Endothelial cell of umbilical vein (primary cell): ENCODE measurements around the gene NACA2. TPM values are rescaled to one million over a fixed set of nuclear protein-coding genes. Genes with fewer than 3 reads are reported as not detected.

ENCODE experiments used
- BruUV-seq: library from RNA; stranded (reverse); fragments of 400-500 nt; replicated peaks from 2 replicates; lab custom pipeline; 2021; lab: Mats Ljungman, UMichigan
- CTCF ChIA-PET: fragments of 300-600, 350-600 bp; sonication (Branson Sonifier 250); formaldehyde crosslinking; loops from one replicate; lab custom pipeline; 2021; ENCODE audit warnings: antibody characterized with exemption, inconsistent platforms; lab: Charles Lee
- POLR2A ChIA-PET: fragments of 300-600, 350-600 bp; sonication (Branson Sonifier 250); formaldehyde crosslinking; loops from one replicate; lab custom pipeline; 2021; ENCODE audit warnings: antibody characterized with exemption, inconsistent platforms; lab: Charles Lee
- DNase-seq: peaks from one replicate; pipeline ENCODE4 v3.0.0-alpha.2; 2011; ENCODE audit warnings: low read depth, low spot score
- FAIRE-seq: peaks from 2 replicates; lab custom pipeline; 2011; peaks lifted over from hg19 to GRCh38; lab: Jason Lieb, UNC
- H2AFZ ChIP-seq: 2 replicates; pipeline ENCODE4 v1.6.0; 2012; ENCODE audit warnings: low read depth, low read length, control low read depth, inconsistent platforms
- H3K27ac ChIP-seq: 2 replicates; pipeline ENCODE4 v1.5.1; 2011; ENCODE audit warnings: low read depth, mild to moderate bottlenecking, control low read depth, low read length, moderate library complexity; ENCODE audit not compliant: insufficient read depth
- H3K27me3 ChIP-seq, 2 experiments: 2 replicates each; pipeline versions ENCODE4 v1.6.0 to v1.6.1; 2011; ENCODE audit warnings: low read length in 2 of 2, mixed read lengths in 1 of 2; ENCODE audit not compliant: control insufficient read depth in 2 of 2, insufficient read depth in 2 of 2
- H3K36me3 ChIP-seq, 2 experiments: 2 replicates in 1 of 2; 3 replicates in 1 of 2; pipeline ENCODE4 v1.5.1; 2011; ENCODE audit warnings: low read length in 2 of 2, mild to moderate bottlenecking in 1 of 2, moderate library complexity in 1 of 2; ENCODE audit not compliant: control insufficient read depth in 2 of 2, insufficient read depth in 2 of 2; ENCODE audit errors: extremely low read depth in 1 of 2
- H3K4me1 ChIP-seq: 3 replicates; pipeline ENCODE4 v1.5.1; 2011; ENCODE audit warnings: mild to moderate bottlenecking, low read length; ENCODE audit not compliant: control insufficient read depth, insufficient read depth; ENCODE audit errors: extremely low read depth
- H3K4me2 ChIP-seq: 2 replicates; pipeline ENCODE4 v1.6.1; 2011; ENCODE audit warnings: low read length, control low read depth, mixed read lengths; ENCODE audit not compliant: insufficient read depth
- H3K4me3 ChIP-seq, 3 experiments: fragments of 200-600 bp in 1 of 3; sonication (generic), shearing (Covaris generic) in 1 of 3; replicated peaks in 1 of 3; 2 replicates each; pipeline ENCODE4 v1.5.1; 2011 to 2016; ENCODE audit warnings: control low read depth in 3 of 3, low read length in 3 of 3, mild to moderate bottlenecking in 2 of 3, inconsistent platforms in 1 of 3, low read depth in 1 of 3, moderate library complexity in 1 of 3; ENCODE audit not compliant: insufficient read depth in 1 of 3
- H3K79me2 ChIP-seq: 2 replicates; pipeline ENCODE4 v1.6.0; 2012; ENCODE audit warnings: low read length, inconsistent platforms; ENCODE audit not compliant: control insufficient read depth, insufficient read depth
- H3K9ac ChIP-seq: replicated peaks from 2 replicates; pipeline ENCODE3; 2011; ENCODE audit warnings: low read length, control low read depth; ENCODE audit not compliant: insufficient read depth; ENCODE audit errors: extremely low read depth
- H3K9me1 ChIP-seq: replicated peaks from 3 replicates; pipeline ENCODE4 v1.6.0; 2011; ENCODE audit warnings: mild to moderate bottlenecking, low read length; ENCODE audit not compliant: control insufficient read depth, insufficient read depth; ENCODE audit errors: extremely low read depth
- H3K9me3 ChIP-seq: replicated peaks from 2 replicates; pipeline ENCODE4 v1.5.1; 2012; ENCODE audit warnings: low read length, inconsistent platforms; ENCODE audit not compliant: control insufficient read depth, insufficient read depth
- H4K20me1 ChIP-seq: replicated peaks from 2 replicates; pipeline ENCODE3; 2011; ENCODE audit warnings: mild to moderate bottlenecking, low read length; ENCODE audit not compliant: control insufficient read depth, insufficient read depth; ENCODE audit errors: extremely low read depth
- CTCF ChIP-seq, 2 donors: IDR thresholded peaks; 1 replicate in 1 of 2; 2 replicates in 1 of 2; pipeline ENCODE4 v1.5.1; 2011; ENCODE audit warnings: low read length in 2 of 2, mild to moderate bottlenecking in 2 of 2, moderate library complexity in 2 of 2, control low read depth in 1 of 2, inconsistent platforms in 1 of 2, low read depth in 1 of 2; ENCODE audit not compliant: insufficient read depth in 1 of 2; ENCODE audit errors: extremely low read depth in 1 of 2
- EZH2 ChIP-seq: IDR thresholded peaks from 2 replicates; pipeline ENCODE4 v1.6.1; 2012; ENCODE audit warnings: borderline replicate concordance, low read depth, mild to moderate bottlenecking, moderate library complexity, low read length, inconsistent platforms; ENCODE audit not compliant: severe bottlenecking
- FOS ChIP-seq: IDR thresholded peaks from 2 replicates; pipeline ENCODE4 v1.6.1; 2011; ENCODE audit warnings: mild to moderate bottlenecking, low read length, moderate library complexity, borderline replicate concordance; ENCODE audit not compliant: insufficient read depth
- GATA2 ChIP-seq: IDR thresholded peaks from 2 replicates; pipeline ENCODE4 v1.7.0; 2011; ENCODE audit warnings: low read depth, mild to moderate bottlenecking, moderate library complexity, mixed read lengths, low read length; ENCODE audit not compliant: insufficient read length, insufficient read depth
- JUN ChIP-seq: IDR thresholded peaks from 2 replicates; pipeline ENCODE4 v1.6.1; 2011; ENCODE audit warnings: borderline replicate concordance, low read depth; ENCODE audit not compliant: insufficient read length, insufficient read depth
- MAX ChIP-seq: IDR thresholded peaks from 2 replicates; pipeline ENCODE4 v1.6.1; 2011; ENCODE audit not compliant: insufficient read depth, insufficient read length
- MYC ChIP-seq: IDR thresholded peaks from one replicate; pipeline ENCODE4 v1.6.1; 2011; ENCODE audit warnings: mild to moderate bottlenecking, low read depth, low read length
- POLR2A ChIP-seq: IDR thresholded peaks from 2 replicates; pipeline ENCODE4 v1.6.1; 2012; ENCODE audit warnings: low read depth, mild to moderate bottlenecking, control low read depth, low read length
- POLR2AphosphoS5 ChIP-seq: IDR thresholded peaks from 2 replicates; pipeline ENCODE4 v1.6.1; 2012; ENCODE audit warnings: low read depth, mild to moderate bottlenecking, control low read depth, low read length, moderate library complexity; ENCODE audit not compliant: insufficient read depth
- dilution Hi-C: fragments of 300-500 bp; cut with MboI; formaldehyde crosslinking; loops from one replicate; pipeline ENCODE4 v1.15.0; 2019; ENCODE audit warnings: low sequenced_read_pairs; ENCODE audit not compliant: extremely low pct_ligation_motif_present
- intact Hi-C: fragments of 100-400 bp; cut with micrococcal nuclease; formaldehyde crosslinking; loops from one replicate; pipeline ENCODE4 v1.10.0; 2022
- polyA plus RNA-seq, 4 experiments: library from polyadenylated mRNA; depleted of rRNA in 3 of 4; stranded (reverse) in 3 of 4; unstranded in 1 of 4; fragments of >200 nt; gene quantifications; 2 replicates each; pipeline versions ENCODE4 v1.2.1 to v1.2.3, GENCODE V29; 2011 to 2012; ENCODE audit warnings: missing spikeins in 1 of 4
- total RNA-seq: library from RNA; stranded (reverse); gene quantifications from 2 replicates; pipeline ENCODE4 v1.2.3, GENCODE V29; 2021

NACA2 gene
- total and polyA plus RNA-seq, 2 donors (not counting 3 experiments of a cell fraction or from before 2014, with no cell fraction given): not detected

- Histone ChIP-seq H3K4me1 (no peaks in the 10 kb centered on the region), H3K9me1 (no peaks in the 10 kb centered on the region), H3K36me3 (no peaks in the 10 kb centered on the region), H3K4me3 (no peak overlapping the region), H3K27me3 (peaks cover 2 to 11% of the 10 kb centered on the region in 2 experiments), H3K9ac (no peak overlapping the region), H3K27ac (no peak overlapping the region), H3K4me2 (no peak overlapping the region), H2AFZ (no peak overlapping the region), H3K9me3 (no peaks in the 10 kb centered on the region), H3K79me2 (no peaks in the 10 kb centered on the region), H4K20me1 (no peaks in the 10 kb centered on the region)
- ChIA-PET POLR2A (no interaction called here), CTCF (interaction anchor here (0.6 to 1.6 kb wide), 2 partner anchors 160 to 620 kb away, joined by 5 read pairs; no protein-coding TSS in a partner anchor)
- dilution Hi-C loops (no loop called here), intact Hi-C loops (no loop called here)
- DNase-seq (no peak), FAIRE-seq (no peak)
- no peak for TF ChIP-seq EZH2
- no peak for TF ChIP-seq POLR2A
- no peak for TF ChIP-seq POLR2AphosphoS5
- TF ChIP-seq MYC: no peak
- TF ChIP-seq CTCF (IDR thresholded peaks at IDR 0.05; ENCODE audit: extremely low read depth in 1 of 2, insufficient read depth in 1 of 2, low read depth in 1 of 2, low read length in 2 of 2): no peak
- TF ChIP-seq FOS: no peak
- TF ChIP-seq GATA2: no peak
- no peak for TF ChIP-seq JUN
- no peak for TF ChIP-seq MAX
- BruUV-seq: no TSS peak
These were observed 19.4 kb downstream of the NACA2 start for GRCh38 chr17:61571624-61572023.
